Measurements from ENCODE around the gene SLC46A3.

DNA sequence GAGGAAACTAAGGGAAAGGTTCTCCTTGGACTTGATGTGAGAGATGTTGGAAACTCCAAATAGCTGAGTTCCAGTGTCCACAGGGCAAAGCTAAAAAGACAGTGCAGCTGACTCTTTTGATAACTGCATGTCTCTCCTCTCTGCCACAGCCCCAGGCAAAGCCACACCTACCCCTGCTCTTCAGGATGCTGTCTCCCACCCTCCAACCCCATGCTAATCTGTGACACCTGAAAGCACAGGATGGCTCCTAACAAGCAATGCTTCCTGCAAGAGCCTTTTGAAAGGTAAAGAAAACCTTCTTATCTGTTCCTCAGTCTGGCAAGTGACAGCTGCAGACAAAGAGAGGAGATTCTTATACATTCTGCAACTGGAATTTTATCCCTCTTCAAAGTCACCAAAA lies 14.5 kb downstream of the SLC46A3 start:
- TF ChIP-seq ATF1 (CRISPR knock-in tag; IDR thresholded peaks at IDR 0.05) (no peak), ZSCAN21 (CRISPR knock-in tag; IDR thresholded peaks at IDR 0.05; ENCODE audit: borderline replicate concordance) (no peak)
